Type B pancreatic cell (in vitro differentiated cells): Measurements from ENCODE around the gene SUN3. TPM values are rescaled to one million over a fixed set of nuclear protein-coding genes. Genes with fewer than 3 reads are reported as not detected.
A peak's percentile ranks its signal among the peaks of the same experiment; 100 is the strongest.

Source experiments
- DNase-seq: peaks from one replicate; pipeline ENCODE4 v3.0.0; 2021; ENCODE audit warnings: mixed read lengths; ENCODE audit not compliant: unreplicated experiment; ENCODE audit errors: extremely low spot score
- H3K27ac Mint-ChIP-seq: 2 replicates; pipeline ENCODE4 v1.8.0; 2021; ENCODE audit warnings: mild to moderate bottlenecking, mixed read lengths
- H3K27me3 Mint-ChIP-seq: 2 replicates; pipeline ENCODE4 v1.8.0; 2021; ENCODE audit warnings: mixed read lengths
- H3K36me3 Mint-ChIP-seq: 2 replicates; pipeline ENCODE4 v1.8.0; 2021; ENCODE audit warnings: mixed read lengths
- H3K4me1 Mint-ChIP-seq: one replicate; pipeline ENCODE4 v1.8.0; 2021; ENCODE audit warnings: mixed read lengths; ENCODE audit not compliant: unreplicated experiment
- H3K4me3 Mint-ChIP-seq: 2 replicates; pipeline ENCODE4 v1.8.0; 2021; ENCODE audit warnings: mild to moderate bottlenecking, mixed read lengths
- H3K9me3 Mint-ChIP-seq: 2 replicates; pipeline ENCODE4 v1.8.0; 2021; ENCODE audit warnings: mixed read lengths
- total RNA-seq: library from RNA; stranded (reverse); gene quantifications from 2 replicates; pipeline ENCODE4 v1.2.1, GENCODE V29; 2021; ENCODE audit warnings: low replicate concordance
- TF ChIP-seq, protein P1 (sequence below): fragments of 200-600 bp; sonication (generic); conservative IDR thresholded peaks from 2 replicates; pipeline ENCODE4 v1.5.0; 2021; ENCODE audit warnings: antibody characterized with exemption, mild to moderate bottlenecking

Gene SUN3
- total RNA-seq, 1 donor from 2014 or later: not detected

DNA sequence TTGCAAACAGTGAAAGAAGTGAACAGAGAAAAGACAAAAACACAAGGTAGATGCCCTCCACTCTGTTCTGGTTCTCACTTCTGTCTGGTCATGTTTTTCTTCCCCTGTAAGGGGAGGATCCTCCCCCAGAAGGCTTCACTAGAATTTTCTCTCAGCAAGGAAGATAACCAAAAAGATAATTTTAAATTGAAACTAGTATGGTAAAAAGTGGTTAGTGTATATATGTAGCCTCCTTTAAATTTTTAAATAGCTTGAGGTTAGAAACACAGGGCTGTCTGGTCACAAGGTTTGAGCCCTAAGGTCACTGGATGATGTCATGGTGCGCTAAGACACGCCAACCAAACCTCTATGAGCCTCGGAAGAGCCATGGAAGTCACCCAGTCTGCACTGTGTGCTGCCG, 75.1 kb downstream of the SUN3 start:
- no peaks in the 10 kb centered on the region for H3K9me3 Mint-ChIP-seq
- peaks cover 8% of the 10 kb centered on the region for H3K4me1 Mint-ChIP-seq
- H3K4me3 Mint-ChIP-seq: no peak overlapping the region
- peaks cover 34% of the 10 kb centered on the region for H3K36me3 Mint-ChIP-seq
- H3K27me3 Mint-ChIP-seq: no peaks in the 10 kb centered on the region
- no peak overlapping the region for H3K27ac Mint-ChIP-seq
- TF ChIP-seq, protein P1, sequence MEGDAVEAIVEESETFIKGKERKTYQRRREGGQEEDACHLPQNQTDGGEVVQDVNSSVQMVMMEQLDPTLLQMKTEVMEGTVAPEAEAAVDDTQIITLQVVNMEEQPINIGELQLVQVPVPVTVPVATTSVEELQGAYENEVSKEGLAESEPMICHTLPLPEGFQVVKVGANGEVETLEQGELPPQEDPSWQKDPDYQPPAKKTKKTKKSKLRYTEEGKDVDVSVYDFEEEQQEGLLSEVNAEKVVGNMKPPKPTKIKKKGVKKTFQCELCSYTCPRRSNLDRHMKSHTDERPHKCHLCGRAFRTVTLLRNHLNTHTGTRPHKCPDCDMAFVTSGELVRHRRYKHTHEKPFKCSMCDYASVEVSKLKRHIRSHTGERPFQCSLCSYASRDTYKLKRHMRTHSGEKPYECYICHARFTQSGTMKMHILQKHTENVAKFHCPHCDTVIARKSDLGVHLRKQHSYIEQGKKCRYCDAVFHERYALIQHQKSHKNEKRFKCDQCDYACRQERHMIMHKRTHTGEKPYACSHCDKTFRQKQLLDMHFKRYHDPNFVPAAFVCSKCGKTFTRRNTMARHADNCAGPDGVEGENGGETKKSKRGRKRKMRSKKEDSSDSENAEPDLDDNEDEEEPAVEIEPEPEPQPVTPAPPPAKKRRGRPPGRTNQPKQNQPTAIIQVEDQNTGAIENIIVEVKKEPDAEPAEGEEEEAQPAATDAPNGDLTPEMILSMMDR: no peak
- DNase-seq: no peak

DNA sequence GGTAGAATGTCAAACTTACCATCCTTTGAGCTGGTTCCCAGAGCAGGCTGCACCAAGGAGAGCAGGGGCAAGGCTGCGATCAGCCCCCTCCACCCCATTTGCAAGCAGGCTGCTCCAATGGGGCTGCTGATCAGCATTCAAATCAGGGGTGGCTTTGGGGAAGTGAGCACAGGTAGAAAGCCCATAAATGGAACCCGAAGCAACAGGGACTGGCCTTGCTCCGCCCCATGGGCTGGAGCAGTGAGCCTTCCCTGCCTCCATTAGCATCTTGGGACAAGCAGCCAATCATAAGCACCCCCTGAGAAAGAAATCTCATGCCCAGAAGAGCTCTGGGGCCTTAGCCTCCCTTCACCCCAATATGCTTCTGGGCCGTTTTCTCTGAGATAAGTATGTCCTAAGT, 76.7 kb downstream of the SUN3 start:
- Mint-ChIP-seq H3K4me3 (no peak overlapping the region), H3K36me3 (peaks cover 25% of the 10 kb centered on the region), H3K4me1 (peaks cover 8% of the 10 kb centered on the region)

DNA sequence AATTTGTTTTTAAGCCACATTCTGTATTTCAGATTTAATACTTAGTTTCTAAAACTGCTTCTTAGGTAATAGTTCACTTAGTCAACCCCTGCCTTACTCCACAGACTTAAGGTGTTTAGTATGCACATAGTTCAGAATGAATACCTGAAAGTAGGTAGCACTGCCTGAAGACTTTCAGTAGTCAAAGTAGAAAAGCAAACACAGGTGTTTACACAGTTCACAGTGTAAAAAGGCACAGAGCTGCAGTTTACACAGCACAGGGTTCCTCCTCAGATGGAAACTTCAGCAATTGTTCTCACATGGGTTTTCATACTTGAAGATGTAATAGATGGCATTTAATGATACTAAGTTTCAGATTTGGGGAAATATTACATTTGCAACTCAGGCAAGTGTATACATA, 77.5 kb downstream of the SUN3 start:
- Mint-ChIP-seq H3K27ac (peak overlapping the region; percentile 89), H3K27me3 (no peaks in the 10 kb centered on the region), H3K4me1 (peaks cover 16% of the 10 kb centered on the region), H3K9me3 (no peaks in the 10 kb centered on the region), H3K4me3 (no peak overlapping the region), H3K36me3 (peaks cover 17% of the 10 kb centered on the region)
- TF ChIP-seq, protein P1: no peak
- DNase-seq: no peak

More for the DNA sequence above, 76.7 kb downstream of the SUN3 start:
- peak; percentile 10 for DNase-seq
- no peaks in the 10 kb centered on the region for H3K9me3 Mint-ChIP-seq
- no peaks in the 10 kb centered on the region for H3K27me3 Mint-ChIP-seq
- TF ChIP-seq, protein P1: no peak
- peak overlapping the region; percentile 89 for H3K27ac Mint-ChIP-seq

DNA sequence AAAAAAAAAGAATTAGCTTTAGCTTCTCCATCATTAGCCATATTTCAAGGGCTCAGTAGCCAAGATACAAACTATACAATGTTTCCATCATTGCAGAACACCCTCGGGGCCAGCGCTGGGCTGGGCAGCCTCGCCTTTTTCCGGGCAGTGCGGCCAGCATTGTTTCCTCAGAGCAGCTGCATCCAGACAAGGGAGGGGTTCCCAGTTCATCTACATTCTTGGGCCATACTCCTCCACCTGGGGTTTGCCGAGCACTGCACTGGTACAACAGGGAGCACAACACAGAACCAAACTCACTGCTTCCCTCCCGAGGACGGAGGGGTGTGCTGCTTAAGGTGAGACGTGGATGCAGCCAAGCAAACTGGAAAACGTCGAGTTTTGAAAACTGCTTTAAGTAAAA, 78.2 kb downstream of the SUN3 start:
- DNase-seq: peak; percentile 68
- H3K36me3 Mint-ChIP-seq: peaks cover 16% of the 10 kb centered on the region
- peaks cover 22% of the 10 kb centered on the region for H3K4me1 Mint-ChIP-seq
- no peaks in the 10 kb centered on the region for H3K9me3 Mint-ChIP-seq
- H3K27ac Mint-ChIP-seq: peak overlapping the region; percentile 89
- peak overlapping the region; percentile 16 for H3K4me3 Mint-ChIP-seq
- H3K27me3 Mint-ChIP-seq: no peaks in the 10 kb centered on the region
- TF ChIP-seq, protein P1: no peak

DNA sequence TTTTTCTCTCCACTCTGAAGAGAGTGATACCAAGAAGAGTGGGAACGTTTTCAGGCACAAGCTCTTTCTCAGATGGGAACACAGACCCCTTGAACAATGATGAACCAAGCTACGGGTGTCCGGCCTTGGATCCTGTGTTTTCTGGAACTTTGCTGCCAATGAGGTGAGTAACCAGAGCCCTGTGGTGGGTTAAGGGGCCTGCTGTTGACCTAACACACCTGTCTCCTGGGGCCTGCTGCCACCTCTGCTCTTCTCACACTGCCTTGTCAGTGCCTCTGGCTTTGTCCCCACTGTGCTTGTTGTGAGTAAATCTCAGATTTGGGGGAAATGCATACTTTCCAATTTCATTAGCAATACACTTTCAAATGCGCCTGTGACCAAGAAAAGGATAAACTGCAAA, 79.2 kb downstream of the SUN3 start:
- peak; percentile 3 for DNase-seq
- H3K36me3 Mint-ChIP-seq: peaks cover 10% of the 10 kb centered on the region
- no peak overlapping the region for H3K4me3 Mint-ChIP-seq
- peaks cover 29% of the 10 kb centered on the region for H3K4me1 Mint-ChIP-seq
- peak overlapping the region; percentile 89 for H3K27ac Mint-ChIP-seq
- no peaks in the 10 kb centered on the region for H3K9me3 Mint-ChIP-seq
- H3K27me3 Mint-ChIP-seq: no peaks in the 10 kb centered on the region
- TF ChIP-seq, protein P1: no peak

DNA sequence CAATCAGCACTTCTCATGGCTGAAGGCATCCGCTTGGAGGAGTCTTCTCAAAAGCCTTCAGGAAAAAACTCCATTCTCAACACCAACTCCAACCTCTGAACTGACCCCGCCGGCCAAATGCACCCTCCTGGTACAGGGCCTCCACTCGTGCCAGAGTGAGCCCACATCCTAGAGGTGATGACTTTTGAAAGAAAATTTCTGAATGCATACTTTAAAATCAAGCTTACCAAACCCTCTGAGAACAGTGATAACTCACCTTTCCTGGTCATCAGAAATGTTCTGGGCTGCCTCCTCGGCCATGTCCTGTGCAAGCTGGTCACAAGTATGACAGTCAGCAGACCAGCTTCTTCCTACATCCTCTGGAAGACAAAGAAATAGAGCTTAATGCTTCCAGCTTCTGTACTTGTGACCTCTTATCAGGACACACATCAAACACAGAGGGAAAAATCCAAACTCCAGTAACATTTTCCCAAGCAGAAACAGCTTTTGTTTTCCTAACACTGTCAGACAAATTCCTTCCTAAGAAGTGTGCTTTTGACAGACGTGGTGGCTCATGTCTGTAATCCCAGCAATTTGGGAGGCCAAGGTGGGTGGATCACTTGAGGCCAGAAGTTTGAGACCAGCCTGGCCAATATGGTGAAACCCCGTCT, 80.6 kb downstream of the SUN3 start, which contains the start of gene PKD1L1:
Gene PKD1L1, minus strand, starts transcription at position 326 of the 650 bp plus-strand sequence. Its CDS starts 26 bp downstream, at position 300.
- no peak for DNase-seq
- no peaks in the 10 kb centered on the region for H3K27me3 Mint-ChIP-seq
- no peaks in the 10 kb centered on the region for H3K9me3 Mint-ChIP-seq
- no peaks in the 10 kb centered on the region for H3K36me3 Mint-ChIP-seq
- no peak within 1 kb of the TSS for H3K4me3 Mint-ChIP-seq
- H3K4me1 Mint-ChIP-seq: peaks cover 34% of the 10 kb centered on the region
- peak within 1 kb of the TSS; percentile 21 for H3K27ac Mint-ChIP-seq
- TF ChIP-seq, protein P1: no peak
